Mucosa of rectum (tissue), 2 donors: ENCODE data around the gene OR52N1.

ENCODE experiments used
- H3K27ac ChIP-seq, 2 donors: one replicate each; pipeline ENCODE4 v1.7.0; 2013; ENCODE audit warnings: inconsistent platforms in 2 of 2, low read depth in 2 of 2, low read length in 2 of 2
- H3K27me3 ChIP-seq, 2 donors: one replicate each; pipeline ENCODE4 v1.7.0; 2013; ENCODE audit warnings: low read length in 2 of 2; ENCODE audit not compliant: control insufficient read depth in 2 of 2, insufficient read depth in 2 of 2
- H3K36me3 ChIP-seq, 2 donors: one replicate each; pipeline ENCODE4 v1.7.0; 2013; ENCODE audit warnings: low read length in 2 of 2; ENCODE audit not compliant: control insufficient read depth in 2 of 2, insufficient read depth in 2 of 2
- H3K4me1 ChIP-seq, 2 donors: one replicate each; pipeline ENCODE4 v1.7.0; 2013; ENCODE audit warnings: low read length in 2 of 2, mild to moderate bottlenecking in 1 of 2; ENCODE audit not compliant: control insufficient read depth in 2 of 2, insufficient read depth in 2 of 2
- H3K4me3 ChIP-seq, 2 donors: one replicate each; pipeline ENCODE4 v1.7.0; 2013; ENCODE audit warnings: low read length in 2 of 2
- H3K9ac ChIP-seq, 2 donors: one replicate each; pipeline ENCODE4 v1.7.0; 2013; ENCODE audit warnings: low read length in 2 of 2, low read depth in 1 of 2, mild to moderate bottlenecking in 1 of 2
- H3K9me3 ChIP-seq, 2 donors: one replicate each; pipeline ENCODE4 v1.7.0; 2013; ENCODE audit warnings: low read length in 2 of 2; ENCODE audit not compliant: control insufficient read depth in 2 of 2
- donor health status: healthy.
- donor health status: Normal muscosa, but diverticular disease.

OR52N1 gene

DNA sequence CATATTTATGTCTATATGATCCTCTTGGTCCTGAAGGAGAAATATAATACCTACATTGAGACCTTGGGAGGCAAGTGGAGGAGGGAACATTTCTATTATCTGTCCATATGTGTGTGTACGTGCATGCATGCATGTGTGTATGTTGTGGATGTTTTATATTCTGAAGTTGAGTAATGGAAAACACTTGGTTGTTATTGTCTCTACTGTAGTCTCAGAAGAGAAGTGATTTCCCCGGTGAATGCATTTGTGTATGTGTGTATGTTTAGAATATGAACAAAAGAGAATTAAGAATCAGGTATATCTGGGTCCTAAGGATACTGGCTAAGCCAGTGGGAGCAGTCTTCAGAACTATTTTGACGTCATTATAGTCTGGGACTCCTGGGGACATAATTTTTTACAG is at the start of gene OR52N1:
OR52N1 (minus strand) TSS at position 101 of the 400 bp plus-strand sequence. CDS start 2,449 bp downstream, outside the sequence.
- H3K4me1 ChIP-seq: no peaks in the 10 kb centered on the region
- H3K27ac ChIP-seq: no peak within 1 kb of the TSS
- H3K9ac ChIP-seq: no peak within 1 kb of the TSS
- no peak within 1 kb of the TSS for H3K4me3 ChIP-seq
- no peaks in the 10 kb centered on the region for H3K27me3 ChIP-seq
- H3K9me3 ChIP-seq: no peaks in the 10 kb centered on the region
- H3K36me3 ChIP-seq: no peaks in the 10 kb centered on the region

DNA sequence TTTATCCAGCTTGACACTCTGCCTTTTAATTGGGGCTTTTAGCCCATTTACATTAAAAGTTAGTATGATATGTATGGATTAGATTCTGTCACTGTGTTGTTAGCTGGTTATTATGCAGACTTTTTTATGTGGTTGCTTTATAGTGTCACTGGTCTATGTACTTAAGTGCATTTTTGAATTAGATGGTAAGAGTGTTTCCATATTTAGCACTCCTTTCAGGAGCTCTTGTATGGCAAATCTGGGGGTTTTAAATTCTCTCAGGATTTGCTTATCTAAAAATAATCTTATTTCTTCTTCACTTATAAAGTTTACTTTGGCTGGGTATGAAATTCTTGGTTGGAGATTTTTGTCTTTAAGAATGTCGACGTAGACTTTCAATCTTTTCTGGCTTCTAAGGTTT is 46.6 kb upstream of the OR52N1 start:
- Histone ChIP-seq H3K27ac (no peak overlapping the region), H3K9ac (no peak overlapping the region), H3K4me3 (no peak overlapping the region), H3K36me3 (no peaks in the 10 kb centered on the region), H3K9me3 (no peaks in the 10 kb centered on the region), H3K27me3 (no peaks in the 10 kb centered on the region), H3K4me1 (no peaks in the 10 kb centered on the region)

DNA sequence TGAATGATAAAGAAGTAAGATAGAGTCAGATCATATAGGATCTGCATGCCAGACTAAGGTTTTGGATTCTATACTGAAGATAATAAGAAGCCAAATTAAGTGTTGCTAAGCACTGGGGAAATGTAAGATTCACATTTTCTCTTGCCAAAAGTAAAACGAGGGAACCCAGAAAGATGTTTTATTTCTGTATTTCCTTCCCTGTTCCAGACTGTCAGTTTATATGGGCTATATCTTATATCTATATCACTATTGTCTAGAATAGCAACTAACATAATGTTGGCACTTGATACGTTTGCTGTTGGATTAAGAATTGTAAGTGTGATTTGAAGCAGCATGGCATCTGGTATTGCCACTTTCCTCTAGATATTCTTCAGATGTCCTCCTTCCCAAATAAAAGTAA is 42.4 kb upstream of the OR52N1 start:
- Histone ChIP-seq H3K4me3 (no peak overlapping the region), H3K27me3 (no peaks in the 10 kb centered on the region), H3K9me3 (no peaks in the 10 kb centered on the region), H3K36me3 (no peaks in the 10 kb centered on the region), H3K27ac (no peak overlapping the region), H3K9ac (no peak overlapping the region), H3K4me1 (no peaks in the 10 kb centered on the region)

DNA sequence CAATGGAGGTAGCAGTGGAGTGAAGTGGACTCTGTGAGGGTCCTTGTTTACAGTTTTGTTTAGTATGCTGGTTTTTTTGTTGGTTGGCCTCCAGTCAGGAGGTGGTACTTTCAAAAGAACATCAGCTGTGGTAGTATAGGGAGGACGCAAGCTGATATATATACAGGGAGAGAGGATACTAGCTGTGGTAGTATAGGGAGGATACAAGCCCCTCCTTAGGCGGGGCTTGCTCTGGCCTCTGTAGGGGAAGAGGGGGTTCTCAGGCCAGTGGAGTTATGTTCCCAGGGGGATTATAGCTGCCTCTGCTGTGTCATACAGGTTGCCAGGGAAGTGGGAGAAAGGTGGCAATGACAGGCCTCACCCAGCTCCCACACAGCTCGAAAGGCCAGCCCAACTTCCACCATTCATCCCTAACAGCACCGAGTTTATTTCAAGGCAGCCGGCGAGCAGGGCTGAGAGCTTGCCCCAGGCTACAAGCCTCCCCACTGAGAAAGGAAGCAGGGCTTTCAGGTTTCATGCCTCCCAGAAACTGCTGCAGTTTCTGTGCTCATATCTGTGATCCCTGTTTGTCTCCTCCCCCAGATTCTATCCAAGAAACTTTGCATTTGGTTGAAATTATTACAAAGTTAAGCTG is 40.2 kb upstream of the OR52N1 start:
- H3K27ac ChIP-seq: no peak overlapping the region
- H3K36me3 ChIP-seq: no peaks in the 10 kb centered on the region
- H3K27me3 ChIP-seq: no peaks in the 10 kb centered on the region
- H3K4me1 ChIP-seq: no peaks in the 10 kb centered on the region
- no peak overlapping the region for H3K4me3 ChIP-seq
- H3K9ac ChIP-seq: no peak overlapping the region
- H3K9me3 ChIP-seq: no peaks in the 10 kb centered on the region

DNA sequence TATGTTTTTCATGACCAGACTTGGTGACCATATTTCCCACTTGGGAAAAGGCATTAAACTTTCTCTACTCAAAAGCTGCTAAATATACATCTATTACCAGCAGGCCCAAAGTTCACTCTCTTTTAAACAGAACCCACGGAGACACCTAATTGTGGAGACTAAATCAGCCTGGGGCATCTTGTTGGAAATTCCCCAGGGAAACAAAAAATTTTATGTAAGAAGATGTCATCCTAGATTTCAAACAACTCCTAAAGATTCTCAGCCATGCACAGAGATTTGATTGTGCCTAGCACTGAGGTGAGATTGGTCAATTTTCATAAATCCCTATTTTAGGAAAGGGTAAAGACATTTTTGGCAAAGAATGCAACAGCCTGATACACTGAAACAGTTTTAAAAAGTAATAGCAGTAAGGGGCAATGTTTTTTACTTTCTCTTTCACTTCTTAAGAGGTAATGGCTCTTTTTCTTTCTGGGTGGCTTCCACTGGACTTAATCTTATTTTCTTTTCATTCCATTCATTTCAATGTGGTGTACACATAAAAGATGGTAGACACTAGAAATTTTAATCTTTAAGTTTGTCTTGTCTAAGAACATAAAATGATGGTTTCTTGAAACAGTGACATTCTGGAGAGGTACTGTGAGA is 27.3 kb upstream of the OR52N1 start:
- no peak overlapping the region for H3K4me3 ChIP-seq
- H3K27ac ChIP-seq: no peak overlapping the region
- no peaks in the 10 kb centered on the region for H3K4me1 ChIP-seq
- no peak overlapping the region for H3K9ac ChIP-seq
- H3K27me3 ChIP-seq: no peaks in the 10 kb centered on the region
- H3K36me3 ChIP-seq: no peaks in the 10 kb centered on the region
- H3K9me3 ChIP-seq: no peaks in the 10 kb centered on the region

DNA sequence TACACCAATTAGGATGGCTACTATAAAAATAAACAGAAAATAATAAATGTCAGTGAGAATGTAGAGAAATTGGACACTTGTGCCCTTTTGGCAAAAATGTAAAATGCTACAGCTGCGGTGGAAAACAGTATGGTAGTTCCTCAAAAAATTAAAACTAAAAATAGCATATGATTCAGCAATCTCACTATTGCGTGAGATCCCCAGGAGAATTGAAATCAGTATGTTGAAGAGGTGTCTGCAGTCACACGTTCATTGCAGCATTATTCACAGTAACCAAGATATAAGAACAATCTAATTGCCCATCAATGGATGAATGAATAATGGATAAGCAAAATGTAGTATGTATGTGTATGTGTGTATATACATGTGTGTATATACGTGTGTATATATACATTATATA is 24.5 kb upstream of the OR52N1 start:
- H3K4me1 ChIP-seq: no peaks in the 10 kb centered on the region
- H3K4me3 ChIP-seq: no peak overlapping the region
- no peak overlapping the region for H3K9ac ChIP-seq
- no peaks in the 10 kb centered on the region for H3K36me3 ChIP-seq
- no peak overlapping the region for H3K27ac ChIP-seq
- H3K27me3 ChIP-seq: no peaks in the 10 kb centered on the region
- no peaks in the 10 kb centered on the region for H3K9me3 ChIP-seq

DNA sequence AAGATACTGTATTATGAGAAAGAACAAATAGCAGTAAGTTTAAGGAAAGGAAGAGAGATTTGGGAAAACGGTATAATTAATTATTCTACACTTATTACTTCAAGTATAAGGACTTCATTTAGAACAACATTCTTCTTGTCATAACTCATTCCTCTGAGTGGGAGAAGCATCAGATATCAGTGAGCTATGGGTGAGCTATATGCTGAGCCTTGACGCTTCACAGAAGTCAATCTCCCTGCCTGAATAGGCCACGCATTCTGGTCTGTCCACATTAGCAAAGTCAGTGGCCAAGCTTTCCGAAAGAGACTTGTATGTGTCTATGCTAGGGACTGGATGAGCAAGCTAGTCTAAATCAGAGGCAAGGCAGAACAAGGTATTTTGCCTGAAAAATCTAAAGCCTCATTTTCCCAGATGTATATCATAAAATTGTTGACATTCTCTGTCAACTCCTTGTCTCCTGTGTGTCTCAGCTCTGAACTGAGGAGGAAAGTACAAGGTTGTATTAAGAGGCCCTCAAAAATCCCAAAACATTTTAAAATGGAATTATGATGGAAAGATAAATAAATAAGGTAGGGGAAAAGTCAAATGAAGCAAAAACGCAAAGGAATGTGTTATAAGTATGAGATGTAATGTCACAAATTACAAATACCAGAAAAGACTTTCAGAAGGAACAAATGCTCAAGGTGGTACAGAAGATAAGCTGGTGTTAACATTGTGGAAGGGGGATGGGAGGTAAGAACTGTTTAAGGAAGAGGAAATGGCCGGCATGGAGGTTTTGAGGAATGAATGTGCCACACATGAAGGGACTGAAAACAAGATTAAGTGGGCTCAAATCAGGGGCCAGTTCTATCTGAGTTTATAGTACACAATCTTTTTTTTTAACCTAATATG is 19.1 kb upstream of the OR52N1 start:
- no peaks in the 10 kb centered on the region for H3K36me3 ChIP-seq
- H3K4me3 ChIP-seq: no peak overlapping the region
- H3K27me3 ChIP-seq: no peaks in the 10 kb centered on the region
- no peaks in the 10 kb centered on the region for H3K4me1 ChIP-seq
- no peaks in the 10 kb centered on the region for H3K9me3 ChIP-seq
- no peak overlapping the region for H3K9ac ChIP-seq
- H3K27ac ChIP-seq: no peak overlapping the region

DNA sequence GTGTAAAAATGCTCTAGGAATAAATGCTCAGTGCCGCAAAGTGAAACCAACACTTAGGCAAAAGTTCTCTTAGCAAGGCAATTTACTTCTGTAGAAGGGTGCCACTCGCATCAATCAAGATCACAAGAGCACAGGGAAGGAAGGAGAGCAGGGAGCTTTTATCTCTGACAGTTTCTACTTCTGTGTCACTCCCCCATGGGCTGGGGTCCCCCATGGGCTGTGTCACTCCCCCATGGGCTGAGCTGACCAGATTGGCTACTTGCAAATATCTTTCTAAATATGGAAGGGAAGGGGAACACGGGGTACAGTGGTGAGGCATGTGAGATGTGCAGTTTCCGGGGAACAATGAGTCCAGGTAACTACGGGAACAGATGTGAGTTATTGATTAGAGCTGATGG is 18.1 kb upstream of the OR52N1 start:
- Histone ChIP-seq H3K9me3 (no peaks in the 10 kb centered on the region), H3K9ac (no peak overlapping the region), H3K4me1 (no peaks in the 10 kb centered on the region), H3K27ac (no peak overlapping the region), H3K27me3 (no peaks in the 10 kb centered on the region), H3K4me3 (peak overlapping the region; percentile 50 to 75), H3K36me3 (no peaks in the 10 kb centered on the region)

DNA sequence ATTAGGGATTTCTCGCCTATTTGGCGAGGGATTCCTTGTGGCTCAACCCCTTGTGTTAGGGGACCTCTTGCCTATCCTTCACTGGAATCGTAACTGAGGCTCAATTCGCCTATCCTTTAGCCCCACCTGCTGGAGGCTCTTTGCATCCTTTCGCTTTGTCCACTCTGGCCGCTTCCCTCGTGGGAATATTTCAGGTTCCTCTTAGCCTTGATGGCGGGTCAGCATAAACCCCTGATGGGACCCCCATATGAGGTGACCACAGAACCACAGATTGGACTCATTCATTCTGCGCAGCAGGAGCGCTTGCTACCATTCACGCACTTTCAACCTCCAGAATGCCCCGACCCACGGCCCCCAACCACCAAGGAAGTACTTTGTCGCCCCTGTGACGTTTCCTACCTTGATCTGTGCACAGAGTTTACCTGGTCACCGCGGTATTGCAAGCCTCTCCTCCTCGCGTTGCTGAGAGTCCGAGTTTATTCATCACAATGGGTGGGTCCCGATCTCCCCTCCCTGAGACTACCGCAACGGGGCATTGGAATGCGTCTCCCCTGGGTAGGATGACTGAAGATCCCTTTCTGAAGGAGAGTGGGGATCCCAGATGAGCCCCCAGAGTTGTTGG is 17.5 kb upstream of the OR52N1 start, which contains the start of gene OR52N2:
OR52N2 (plus strand) TSS at position 425 of the 622 bp plus-strand sequence. CDS start 11,412 bp downstream, outside the sequence.
- Histone ChIP-seq H3K9me3 (no peaks in the 10 kb centered on the region), H3K27me3 (no peaks in the 10 kb centered on the region), H3K27ac (no peak within 1 kb of the TSS), H3K4me3 (peak within 1 kb of the TSS; percentile 50 to 75), H3K4me1 (no peaks in the 10 kb centered on the region), H3K9ac (no peak within 1 kb of the TSS), H3K36me3 (no peaks in the 10 kb centered on the region)

DNA sequence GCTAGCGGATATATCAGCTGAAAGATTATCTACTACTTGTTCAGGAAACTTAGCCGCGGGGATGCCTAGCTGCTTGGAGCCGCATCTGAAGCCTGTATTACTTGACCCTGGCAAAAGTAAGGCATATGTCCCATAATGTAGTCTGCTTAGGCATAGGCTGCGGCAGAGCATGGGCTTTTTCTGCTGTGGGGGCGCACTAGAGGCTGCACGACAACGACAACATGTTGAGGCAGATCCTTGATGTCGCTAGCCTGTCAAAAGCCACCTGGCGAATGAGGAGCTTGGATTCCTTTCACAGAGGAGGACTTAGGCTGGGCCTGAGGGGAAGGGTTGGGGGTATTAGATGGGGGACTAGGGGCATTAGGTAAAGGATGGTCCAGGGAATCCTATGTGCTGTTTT is 16.5 kb upstream of the OR52N1 start:
- H3K36me3 ChIP-seq: no peaks in the 10 kb centered on the region
- no peak overlapping the region for H3K27ac ChIP-seq
- no peak overlapping the region for H3K4me3 ChIP-seq
- H3K27me3 ChIP-seq: no peaks in the 10 kb centered on the region
- no peaks in the 10 kb centered on the region for H3K4me1 ChIP-seq
- H3K9me3 ChIP-seq: no peaks in the 10 kb centered on the region
- H3K9ac ChIP-seq: no peak overlapping the region
